GM23338 (cell line): ENCODE data around the gene FBXO33. TPM values are rescaled to one million over a fixed set of nuclear protein-coding genes. Genes with fewer than 3 reads are reported as not detected.

ENCODE experiments used
- ATAC-seq: fragments of 200-7000 bp; cut with Tn5 transposase; 3 replicates; pipeline ENCODE4 v1.9.1; 2020
- DNase-seq: peaks from one replicate; pipeline ENCODE4 v3.0.0-alpha.2; 2015; ENCODE audit warnings: low spot score
- H2AFZ ChIP-seq: fragments of 200-600 bp; sonication (generic); 2 replicates; pipeline ENCODE4 v1.8.0; 2016; ENCODE audit warnings: antibody characterized with exemption, mild to moderate bottlenecking, moderate library complexity
- H3F3A ChIP-seq: fragments of 200-600 bp; sonication (generic); replicated peaks from 2 replicates; pipeline ENCODE4 v1.8.0; 2017; ENCODE audit warnings: antibody characterized with exemption, mixed run types, low read depth
- H3K27ac ChIP-seq: fragments of 200-600 bp; sonication (generic); 2 replicates; pipeline ENCODE4 v1.6.1; 2016; ENCODE audit warnings: low read depth
- H3K27me3 ChIP-seq: fragments of 200-600 bp; sonication (generic); 2 replicates; pipeline ENCODE4 v1.8.0; 2016; ENCODE audit warnings: mild to moderate bottlenecking, mixed run types, moderate library complexity; ENCODE audit not compliant: insufficient read depth
- H3K36me3 ChIP-seq: fragments of 200-600 bp; sonication (generic); 2 replicates; pipeline ENCODE4 v1.8.0; 2016; ENCODE audit warnings: mild to moderate bottlenecking; ENCODE audit not compliant: insufficient read depth
- H3K4me1 ChIP-seq: fragments of 200-600 bp; sonication (generic); 2 replicates; pipeline ENCODE4 v1.8.0; 2016; ENCODE audit warnings: mild to moderate bottlenecking, moderate library complexity; ENCODE audit not compliant: insufficient read depth
- H3K4me2 ChIP-seq: fragments of 200-600 bp; sonication (generic); 2 replicates; pipeline ENCODE4 v1.7.1; 2017; ENCODE audit warnings: mixed run types
- H3K4me3 ChIP-seq: fragments of 200-600 bp; sonication (generic); 2 replicates; pipeline ENCODE4 v1.6.1; 2016; ENCODE audit warnings: mixed run types
- H3K79me2 ChIP-seq: fragments of 200-600 bp; sonication (generic); replicated peaks from 2 replicates; pipeline ENCODE4 v1.8.0; 2017; ENCODE audit warnings: mild to moderate bottlenecking; ENCODE audit not compliant: insufficient read depth
- H3K9me2 ChIP-seq: fragments of 200-600 bp; sonication (generic); 2 replicates; pipeline ENCODE4 v1.8.0; 2017; ENCODE audit not compliant: insufficient read depth
- H4K20me1 ChIP-seq: fragments of 200-600 bp; sonication (generic); replicated peaks from 2 replicates; pipeline ENCODE4 v1.8.0; 2017; ENCODE audit warnings: mild to moderate bottlenecking; ENCODE audit not compliant: insufficient read depth
- H3K27ac Mint-ChIP-seq: 2 replicates; pipeline ENCODE4 v1.8.0; 2020; ENCODE audit warnings: inconsistent platforms, mild to moderate bottlenecking, moderate library complexity, mixed read lengths
- H3K27me3 Mint-ChIP-seq: 3 replicates; pipeline ENCODE4 v1.8.0; 2022; ENCODE audit warnings: low read depth, mild to moderate bottlenecking, moderate library complexity, mixed read lengths, inconsistent platforms; ENCODE audit not compliant: insufficient read depth, poor library complexity
- H3K36me3 Mint-ChIP-seq: 3 replicates; pipeline ENCODE4 v1.8.0; 2021; ENCODE audit warnings: low read depth, mild to moderate bottlenecking, inconsistent platforms, moderate library complexity, mixed read lengths
- H3K4me1 Mint-ChIP-seq: 3 replicates; pipeline ENCODE4 v1.8.0; 2020; ENCODE audit warnings: mild to moderate bottlenecking, inconsistent platforms, mixed read lengths
- H3K4me3 Mint-ChIP-seq: 3 replicates; pipeline ENCODE4 v1.8.0; 2021; ENCODE audit warnings: moderate library complexity, mild to moderate bottlenecking, inconsistent platforms, mixed read lengths
- H3K9me3 Mint-ChIP-seq: 3 replicates; pipeline ENCODE4 v1.8.0; 2020; ENCODE audit warnings: moderate library complexity, mild to moderate bottlenecking, inconsistent platforms, mixed read lengths
- CREB1 ChIP-seq: fragments of 250-450 bp; sonication (Bioruptor Pico); IDR thresholded peaks from 2 replicates; pipeline ENCODE4 v1.5.0; 2020; ENCODE audit warnings: low read depth, mild to moderate bottlenecking, moderate library complexity
- EZH2 ChIP-seq: fragments of 200-600 bp; sonication (generic); IDR thresholded peaks from one replicate; pipeline ENCODE4 v1.8.0; 2017; ENCODE audit warnings: antibody characterized with exemption, mild to moderate bottlenecking, low read depth; ENCODE audit not compliant: unreplicated experiment
- EZH2phosphoT487 ChIP-seq: fragments of 200-600 bp; sonication (generic); IDR thresholded peaks from one replicate; pipeline ENCODE4 v1.8.1; 2018; ENCODE audit warnings: antibody characterized with exemption; ENCODE audit not compliant: unreplicated experiment
- JUNB ChIP-seq: IDR thresholded peaks from one replicate; pipeline ENCODE4 v1.6.1; 2016; ENCODE audit warnings: antibody characterized with exemption; ENCODE audit not compliant: unreplicated experiment
- NANOG ChIP-seq: IDR thresholded peaks from 2 replicates; pipeline ENCODE4 v1.6.1; 2016; ENCODE audit warnings: antibody characterized with exemption, borderline replicate concordance
- POLR2AphosphoS5 ChIP-seq: IDR thresholded peaks from 2 replicates; pipeline ENCODE4 v1.6.1; 2016; ENCODE audit warnings: antibody characterized with exemption, low read depth
- STAT1 ChIP-seq: IDR thresholded peaks from one replicate; pipeline ENCODE4 v1.6.1; 2016; ENCODE audit warnings: antibody characterized with exemption; ENCODE audit not compliant: unreplicated experiment
- ZNF114 ChIP-seq: fragments of 250-450 bp; sonication (Bioruptor Pico); IDR thresholded peaks from 2 replicates; pipeline ENCODE4 v1.5.0; 2020; ENCODE audit warnings: mild to moderate bottlenecking, moderate library complexity
- ZNF331 ChIP-seq: fragments of 250-450 bp; sonication (Bioruptor Pico); IDR thresholded peaks from 2 replicates; pipeline ENCODE4 v1.5.0; 2020; ENCODE audit warnings: low read depth, mild to moderate bottlenecking, moderate library complexity
- polyA plus RNA-seq: library from polyadenylated mRNA; unstranded; fragments of >200 nt; fragmentation: Nextera tagmentation; extraction: Ambion mirVana; gene quantifications from 2 replicates; pipeline ENCODE4 v1.2.1, GENCODE V29; 2016
- total RNA-seq: library from RNA; depleted of rRNA; stranded (reverse); fragments of >200 nt; shearing (Covaris generic); gene quantifications from 2 replicates; pipeline ENCODE4 v1.2.3, GENCODE V29; 2014
- TF ChIP-seq, protein P1 (sequence below): IDR thresholded peaks from one replicate; pipeline ENCODE4 v1.6.1; 2018; ENCODE audit warnings: antibody characterized with exemption; ENCODE audit not compliant: unreplicated experiment
- TF ChIP-seq, protein P2 (sequence below), 2 experiments: fragments of 200-600 bp in 1 of 2; sonication (generic) in 1 of 2; conservative IDR thresholded peaks; 2 replicates each; pipeline versions ENCODE4 v1.5.1 to v1.6.1; 2016 to 2017; ENCODE audit warnings: antibody characterized with exemption in 2 of 2, low read depth in 2 of 2, mild to moderate bottlenecking in 2 of 2, moderate library complexity in 1 of 2
- TF ChIP-seq, protein P3 (sequence below): IDR thresholded peaks from 2 replicates; pipeline ENCODE4 v1.6.1; 2016; ENCODE audit warnings: antibody characterized with exemption

The FBXO33 gene
- total and polyA plus RNA-seq, 2 experiments from 2014 or later, result 6.7 to 13.1 TPM

GRCh38 chr14:39406560-39406959 is 25.7 kb downstream of the FBXO33 start (continued):
- TF ChIP-seq, protein P1, sequence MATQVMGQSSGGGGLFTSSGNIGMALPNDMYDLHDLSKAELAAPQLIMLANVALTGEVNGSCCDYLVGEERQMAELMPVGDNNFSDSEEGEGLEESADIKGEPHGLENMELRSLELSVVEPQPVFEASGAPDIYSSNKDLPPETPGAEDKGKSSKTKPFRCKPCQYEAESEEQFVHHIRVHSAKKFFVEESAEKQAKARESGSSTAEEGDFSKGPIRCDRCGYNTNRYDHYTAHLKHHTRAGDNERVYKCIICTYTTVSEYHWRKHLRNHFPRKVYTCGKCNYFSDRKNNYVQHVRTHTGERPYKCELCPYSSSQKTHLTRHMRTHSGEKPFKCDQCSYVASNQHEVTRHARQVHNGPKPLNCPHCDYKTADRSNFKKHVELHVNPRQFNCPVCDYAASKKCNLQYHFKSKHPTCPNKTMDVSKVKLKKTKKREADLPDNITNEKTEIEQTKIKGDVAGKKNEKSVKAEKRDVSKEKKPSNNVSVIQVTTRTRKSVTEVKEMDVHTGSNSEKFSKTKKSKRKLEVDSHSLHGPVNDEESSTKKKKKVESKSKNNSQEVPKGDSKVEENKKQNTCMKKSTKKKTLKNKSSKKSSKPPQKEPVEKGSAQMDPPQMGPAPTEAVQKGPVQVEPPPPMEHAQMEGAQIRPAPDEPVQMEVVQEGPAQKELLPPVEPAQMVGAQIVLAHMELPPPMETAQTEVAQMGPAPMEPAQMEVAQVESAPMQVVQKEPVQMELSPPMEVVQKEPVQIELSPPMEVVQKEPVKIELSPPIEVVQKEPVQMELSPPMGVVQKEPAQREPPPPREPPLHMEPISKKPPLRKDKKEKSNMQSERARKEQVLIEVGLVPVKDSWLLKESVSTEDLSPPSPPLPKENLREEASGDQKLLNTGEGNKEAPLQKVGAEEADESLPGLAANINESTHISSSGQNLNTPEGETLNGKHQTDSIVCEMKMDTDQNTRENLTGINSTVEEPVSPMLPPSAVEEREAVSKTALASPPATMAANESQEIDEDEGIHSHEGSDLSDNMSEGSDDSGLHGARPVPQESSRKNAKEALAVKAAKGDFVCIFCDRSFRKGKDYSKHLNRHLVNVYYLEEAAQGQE, result no peak
- no peak for TF ChIP-seq CREB1
- TF ChIP-seq STAT1, result no peak
- TF ChIP-seq, protein P2, sequence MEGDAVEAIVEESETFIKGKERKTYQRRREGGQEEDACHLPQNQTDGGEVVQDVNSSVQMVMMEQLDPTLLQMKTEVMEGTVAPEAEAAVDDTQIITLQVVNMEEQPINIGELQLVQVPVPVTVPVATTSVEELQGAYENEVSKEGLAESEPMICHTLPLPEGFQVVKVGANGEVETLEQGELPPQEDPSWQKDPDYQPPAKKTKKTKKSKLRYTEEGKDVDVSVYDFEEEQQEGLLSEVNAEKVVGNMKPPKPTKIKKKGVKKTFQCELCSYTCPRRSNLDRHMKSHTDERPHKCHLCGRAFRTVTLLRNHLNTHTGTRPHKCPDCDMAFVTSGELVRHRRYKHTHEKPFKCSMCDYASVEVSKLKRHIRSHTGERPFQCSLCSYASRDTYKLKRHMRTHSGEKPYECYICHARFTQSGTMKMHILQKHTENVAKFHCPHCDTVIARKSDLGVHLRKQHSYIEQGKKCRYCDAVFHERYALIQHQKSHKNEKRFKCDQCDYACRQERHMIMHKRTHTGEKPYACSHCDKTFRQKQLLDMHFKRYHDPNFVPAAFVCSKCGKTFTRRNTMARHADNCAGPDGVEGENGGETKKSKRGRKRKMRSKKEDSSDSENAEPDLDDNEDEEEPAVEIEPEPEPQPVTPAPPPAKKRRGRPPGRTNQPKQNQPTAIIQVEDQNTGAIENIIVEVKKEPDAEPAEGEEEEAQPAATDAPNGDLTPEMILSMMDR (conservative IDR thresholded peaks at IDR 0.05; ENCODE audit: low read depth in 2 of 2), result no peak

DNA sequence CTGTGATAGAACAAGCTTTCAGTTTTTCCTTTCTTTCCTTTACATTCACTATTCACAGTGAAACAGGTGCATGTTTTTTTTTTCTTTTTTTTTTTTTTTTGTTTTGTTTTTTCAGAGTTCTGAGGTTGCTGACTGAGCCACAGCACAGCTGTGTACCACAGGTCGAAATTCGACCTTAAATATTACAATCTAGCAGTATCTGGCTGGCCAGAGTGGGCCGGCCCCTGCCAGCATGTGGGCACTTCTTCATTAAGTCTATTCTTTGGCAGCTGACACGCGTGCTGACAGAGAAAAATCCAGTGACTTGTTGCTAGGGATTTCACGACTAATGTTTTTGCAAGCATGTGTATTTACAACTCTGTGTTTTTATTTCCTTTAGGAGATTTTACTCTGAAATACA is 33.9 kb downstream of the FBXO33 start:
- H4K20me1 ChIP-seq, result no peaks in the 10 kb centered on the region
- H3K36me3 Mint-ChIP-seq, result no peaks in the 10 kb centered on the region; the same call in 2 of the 3 replicates
- H3K4me3 Mint-ChIP-seq, result no peak overlapping the region
- no peaks in the 10 kb centered on the region for H3K27me3 Mint-ChIP-seq
- no peaks in the 10 kb centered on the region for H3K4me1 ChIP-seq
- H3K27ac Mint-ChIP-seq, result no peak overlapping the region
- H2AFZ ChIP-seq, result no peak overlapping the region
- no peaks in the 10 kb centered on the region for H3K27me3 ChIP-seq
- H3K79me2 ChIP-seq, result no peaks in the 10 kb centered on the region
- H3K27ac ChIP-seq, result no peak overlapping the region
- no peaks in the 10 kb centered on the region for H3K36me3 ChIP-seq
- peaks cover 5% of the 10 kb centered on the region; the same call in 2 of the 3 replicates for H3K4me1 Mint-ChIP-seq
- H3K4me3 ChIP-seq, result no peak overlapping the region
- no peaks in the 10 kb centered on the region for H3F3A ChIP-seq
- ATAC-seq, result no peak
- no peak for DNase-seq
- H3K9me2 ChIP-seq, result no peaks in the 10 kb centered on the region
- no peak overlapping the region for H3K4me2 ChIP-seq
- H3K9me3 Mint-ChIP-seq, result no peaks in the 10 kb centered on the region; the same call in 2 of the 3 replicates
- TF ChIP-seq EZH2phosphoT487, result no peak
- TF ChIP-seq ZNF114, result no peak
- TF ChIP-seq POLR2AphosphoS5, result no peak
- TF ChIP-seq CREB1, result no peak
- TF ChIP-seq, protein P3, sequence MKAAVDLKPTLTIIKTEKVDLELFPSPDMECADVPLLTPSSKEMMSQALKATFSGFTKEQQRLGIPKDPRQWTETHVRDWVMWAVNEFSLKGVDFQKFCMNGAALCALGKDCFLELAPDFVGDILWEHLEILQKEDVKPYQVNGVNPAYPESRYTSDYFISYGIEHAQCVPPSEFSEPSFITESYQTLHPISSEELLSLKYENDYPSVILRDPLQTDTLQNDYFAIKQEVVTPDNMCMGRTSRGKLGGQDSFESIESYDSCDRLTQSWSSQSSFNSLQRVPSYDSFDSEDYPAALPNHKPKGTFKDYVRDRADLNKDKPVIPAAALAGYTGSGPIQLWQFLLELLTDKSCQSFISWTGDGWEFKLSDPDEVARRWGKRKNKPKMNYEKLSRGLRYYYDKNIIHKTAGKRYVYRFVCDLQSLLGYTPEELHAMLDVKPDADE, result no peak
- TF ChIP-seq STAT1, result no peak
- TF ChIP-seq, protein P2 (conservative IDR thresholded peaks at IDR 0.05; ENCODE audit: low read depth in 2 of 2), result no peak
- no peak for TF ChIP-seq NANOG
- TF ChIP-seq EZH2, result no peak
- TF ChIP-seq ZNF331, result no peak
- TF ChIP-seq JUNB, result no peak
